Measurements from ENCODE around the gene KDM4E.
A peak's percentile ranks its signal among the peaks of the same experiment; 100 is the strongest.
"Not testable (repeated sequence)": the region's sequence is repeated elsewhere in the genome, so short reads cannot be mapped to it uniquely, and the experiment has no call there.

The KDM4E gene

DNA sequence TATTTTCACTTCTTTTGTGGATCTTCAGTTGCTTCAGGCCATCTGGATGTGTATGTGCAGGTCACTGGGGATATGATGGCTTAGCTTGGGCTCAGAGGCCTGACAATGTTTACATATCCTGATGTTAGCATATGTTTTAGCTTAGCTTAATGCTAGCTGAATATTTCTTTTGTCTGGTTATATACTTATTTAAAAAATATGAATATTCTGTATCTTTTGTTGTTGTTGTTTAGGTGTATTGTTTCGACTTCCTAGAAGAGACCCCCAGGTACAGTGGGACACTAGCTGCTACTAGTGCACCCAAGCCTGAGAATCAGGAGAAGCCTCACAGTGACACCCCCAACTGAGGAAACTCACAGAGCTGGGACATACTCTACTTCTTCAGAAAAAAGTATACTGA is at the start of gene KDM4E:
TSS of gene KDM4E (plus strand) at position 301 of the 400 bp plus-strand sequence. CDS start 300 bp downstream, outside the sequence.
- no peak for DNase-seq (ENCODE audit: low read depth, low spot score)

DNA sequence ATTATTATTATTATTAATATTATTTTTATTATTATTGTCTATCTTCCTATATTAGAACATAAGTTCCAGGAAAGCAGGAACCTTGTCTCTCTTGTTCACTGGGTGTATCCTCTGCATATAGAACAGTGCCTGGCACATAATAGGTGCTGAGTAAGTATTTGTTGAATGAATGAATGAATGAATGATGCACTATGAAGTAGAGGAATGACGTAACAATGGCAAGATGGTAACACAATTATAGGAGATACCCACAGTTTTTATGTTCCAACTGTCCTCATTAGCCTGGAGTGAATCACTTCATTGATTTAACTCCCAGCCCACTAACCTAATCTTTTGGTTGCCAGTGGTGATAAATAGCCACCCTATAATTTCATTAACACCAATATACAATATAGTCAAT is 49.5 kb upstream of the KDM4E start:
- DNase-seq (ENCODE audit: low read depth, low spot score): no peak

DNA sequence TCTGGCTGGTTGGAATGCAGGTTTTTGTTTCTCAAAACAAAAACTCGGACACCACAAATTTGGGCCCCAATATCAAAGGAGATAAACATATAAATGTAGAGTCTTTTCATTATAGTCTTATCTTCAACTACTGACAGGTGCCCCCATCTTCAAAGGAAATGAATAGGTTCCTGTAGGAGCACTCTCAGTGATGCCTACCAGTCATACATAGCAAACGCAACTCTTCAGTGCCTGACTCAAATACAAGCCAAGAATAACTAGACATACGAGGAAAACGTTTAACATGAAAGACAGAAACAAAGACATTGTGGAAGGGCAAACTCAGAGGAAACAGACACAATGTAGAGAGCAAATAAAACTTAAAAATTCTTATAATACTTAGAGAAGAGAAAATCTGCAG is 37.7 kb upstream of the KDM4E start:
- DNase-seq (ENCODE audit: low read depth, low spot score): no peak

DNA sequence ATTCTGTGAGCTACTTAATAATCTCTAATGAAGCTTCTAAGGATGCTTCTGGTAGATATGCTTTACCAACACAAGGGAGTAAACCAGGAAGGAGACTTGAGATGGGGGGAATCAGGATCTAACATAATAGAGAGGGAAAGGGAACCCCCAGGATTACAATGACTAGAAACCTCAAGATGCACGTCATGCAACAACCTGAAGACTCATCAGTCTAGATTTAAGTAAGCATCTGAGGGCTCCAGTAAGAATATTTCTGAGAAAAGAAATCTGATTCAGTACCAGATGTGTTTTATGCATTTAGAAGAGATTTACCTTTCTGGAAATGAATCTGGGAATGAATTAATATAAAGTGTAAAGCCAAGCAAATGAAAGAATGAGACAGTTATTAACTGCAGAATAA is 36.3 kb upstream of the KDM4E start:
- DNase-seq (ENCODE audit: low read depth, low spot score): no peak

GRCh38 chr11:94993400-94993943 is 31.6 kb upstream of the KDM4E start:
- no peak for DNase-seq (ENCODE audit: low read depth, low spot score)

GRCh38 chr11:94997437-94997836 is 27.6 kb upstream of the KDM4E start:
- no peak for DNase-seq (ENCODE audit: low read depth, low spot score)

DNA sequence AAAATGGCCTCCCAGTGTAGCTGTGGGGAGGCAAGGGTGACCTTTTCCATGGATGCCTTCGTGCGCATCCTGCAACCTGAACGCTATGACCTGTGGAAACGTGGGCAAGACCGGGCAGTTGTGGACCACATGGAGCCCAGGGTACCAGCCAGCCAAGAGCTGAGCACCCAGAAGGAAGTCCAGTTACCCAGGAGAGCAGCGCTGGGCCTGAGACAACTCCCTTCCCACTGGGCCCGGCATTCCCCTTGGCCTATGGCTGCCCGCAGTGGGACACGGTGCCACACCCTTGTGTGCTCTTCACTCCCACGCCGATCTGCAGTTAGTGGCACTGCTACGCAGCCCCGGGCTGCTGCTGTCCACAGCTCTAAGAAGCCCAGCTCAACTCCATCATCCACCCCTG is 26.8 kb upstream of the KDM4E start:
- DNase-seq (ENCODE audit: low read depth, low spot score): no peak

DNA sequence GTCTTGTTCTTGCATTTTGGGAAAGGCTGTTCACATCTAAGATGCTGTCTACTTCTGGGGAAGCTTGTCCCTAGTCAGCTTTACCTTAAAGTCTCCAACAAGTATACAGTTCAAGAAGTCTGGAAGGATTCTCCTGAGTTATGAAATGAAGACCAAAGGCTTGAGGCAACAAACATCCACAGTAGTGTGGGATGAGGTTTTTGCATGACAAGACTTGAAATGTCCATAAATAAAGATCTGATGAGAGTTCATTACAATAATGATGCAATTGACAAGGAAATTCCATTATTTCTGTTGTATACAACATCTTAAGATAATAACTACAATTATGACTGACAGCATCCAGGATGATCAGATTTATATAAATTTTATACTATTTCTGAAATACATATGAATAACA is 21.3 kb upstream of the KDM4E start:
- no peak for DNase-seq (ENCODE audit: low read depth, low spot score)

DNA sequence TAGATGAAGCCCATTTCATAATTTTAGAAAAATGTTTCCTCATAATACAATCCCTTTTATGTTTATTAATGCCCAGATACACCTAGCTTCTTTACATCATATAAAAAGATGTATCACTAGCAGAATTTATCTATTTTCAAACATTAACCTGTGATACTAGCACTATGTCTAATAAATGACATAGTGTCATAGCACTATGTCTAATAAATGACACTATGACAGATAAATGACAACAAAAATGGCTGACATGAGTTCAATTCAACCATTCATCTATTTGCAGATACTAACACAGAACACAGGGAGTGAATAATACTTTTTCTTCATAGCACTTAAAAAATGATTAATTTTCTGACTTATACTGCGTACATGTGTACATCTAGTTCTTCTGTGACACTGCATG is 19.4 kb upstream of the KDM4E start:
- no peak for DNase-seq (ENCODE audit: low read depth, low spot score)

GRCh38 chr11:95011376-95011775 is 13.7 kb upstream of the KDM4E start:
- no peak for DNase-seq (ENCODE audit: low read depth, low spot score)

- DNase-seq (ENCODE audit: low read depth, low spot score): no peak
These were observed 10.8 kb upstream of the KDM4E start for GRCh38 chr11:95014184-95014821.

- no peak for DNase-seq (ENCODE audit: low read depth, low spot score)
These were observed 8.9 kb upstream of the KDM4E start for GRCh38 chr11:95016139-95016538.

- not testable (repeated sequence) for DNase-seq (ENCODE audit: low read depth, low spot score)
These were observed 3.6 kb upstream of the KDM4E start for GRCh38 chr11:95021468-95021867.

DNA sequence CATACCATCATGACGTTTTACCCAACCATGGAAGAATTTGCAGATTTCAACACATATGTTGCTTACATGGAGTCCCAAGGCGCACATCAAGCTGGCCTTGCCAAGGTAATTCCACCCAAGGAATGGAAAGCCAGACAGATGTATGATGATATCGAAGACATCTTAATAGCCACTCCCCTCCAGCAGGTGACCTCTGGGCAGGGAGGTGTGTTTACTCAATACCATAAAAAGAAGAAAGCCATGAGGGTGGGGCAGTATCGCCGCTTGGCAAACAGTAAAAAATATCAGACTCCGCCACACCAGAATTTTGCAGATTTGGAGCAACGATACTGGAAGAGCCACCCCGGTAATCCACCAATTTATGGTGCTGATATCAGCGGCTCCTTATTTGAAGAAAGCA is 536 bp downstream of the KDM4E start:
- DNase-seq (ENCODE audit: low read depth, low spot score): not testable (repeated sequence)

DNA sequence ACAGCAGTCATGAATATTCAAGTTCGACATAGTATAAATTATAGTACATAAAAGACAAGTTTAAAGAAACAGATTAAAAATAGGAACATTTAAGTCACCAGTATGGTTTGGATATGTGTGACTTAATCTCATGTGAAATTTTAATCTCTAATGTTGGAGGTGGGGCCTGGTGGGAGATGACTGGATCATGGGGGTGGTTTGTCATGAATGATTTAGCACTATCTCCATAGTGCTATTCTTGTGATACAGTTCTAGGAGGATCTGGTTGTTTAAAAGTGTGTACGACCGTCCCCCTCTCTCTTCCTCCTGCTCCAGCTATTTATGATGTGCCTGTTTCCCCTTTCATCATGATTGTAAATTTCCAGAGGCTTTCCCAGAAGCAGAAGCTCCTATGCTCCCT is 3.3 kb downstream of the KDM4E start:
- no peak for DNase-seq (ENCODE audit: low read depth, low spot score)

- DNase-seq (ENCODE audit: low read depth, low spot score): no peak
These were observed 8.0 kb downstream of the KDM4E start for GRCh38 chr11:95033051-95033450.

- no peak for DNase-seq (ENCODE audit: low read depth, low spot score)
These were observed 10.3 kb downstream of the KDM4E start for GRCh38 chr11:95035316-95035715.

DNA sequence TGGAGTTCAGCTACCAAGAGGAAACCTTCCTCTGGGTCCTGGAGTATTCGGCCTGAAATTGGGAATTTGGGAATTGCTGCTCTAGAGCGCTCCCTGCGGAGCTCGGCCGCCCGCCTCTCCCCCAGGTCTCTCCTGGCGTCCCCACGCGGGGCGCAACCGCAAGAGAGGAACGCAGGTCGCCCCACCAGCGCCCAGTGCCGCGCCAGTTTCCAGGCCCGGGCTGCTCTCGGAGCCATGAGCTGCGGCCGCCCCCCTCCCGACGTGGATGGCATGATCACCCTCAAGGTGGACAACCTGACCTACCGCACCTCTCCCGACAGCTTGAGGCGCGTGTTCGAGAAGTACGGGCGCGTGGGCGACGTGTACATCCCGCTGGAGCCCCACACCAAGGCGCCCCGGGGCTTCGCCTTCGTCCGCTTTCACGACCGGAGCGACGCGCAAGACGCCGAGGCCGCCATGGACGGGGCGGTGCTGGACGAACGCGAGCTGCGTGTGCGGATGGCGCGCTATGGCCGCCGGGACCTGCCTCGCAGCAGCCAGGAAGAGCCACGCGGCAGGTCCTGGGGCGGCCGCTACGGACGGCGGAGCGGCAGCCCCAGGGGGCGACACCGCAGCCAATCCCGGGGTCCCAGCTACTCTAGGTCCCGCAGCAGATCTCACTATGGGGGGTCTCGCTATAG is 12.4 kb downstream of the KDM4E start:
- DNase-seq (ENCODE audit: low read depth, low spot score): peak; percentile 63

DNA sequence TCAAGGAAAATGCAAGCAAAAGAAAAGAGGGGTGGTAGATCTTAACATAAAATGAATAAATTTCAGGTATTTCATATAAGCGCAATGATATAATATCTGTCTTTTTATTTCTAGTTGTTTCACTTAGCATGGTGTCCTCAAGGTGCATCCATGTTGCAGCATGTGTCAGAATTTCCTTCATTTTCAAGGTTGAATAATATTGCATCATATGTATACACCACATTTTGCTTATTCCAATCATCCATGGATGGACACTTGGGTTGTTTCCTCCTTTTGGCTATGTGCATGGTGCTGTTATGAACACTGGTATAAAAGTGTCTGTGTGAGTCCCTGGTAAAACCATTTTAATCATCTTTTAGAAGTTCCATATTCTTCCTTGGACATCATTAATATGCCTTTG is 17.2 kb downstream of the KDM4E start:
- DNase-seq (ENCODE audit: low read depth, low spot score): no peak

- no peak for DNase-seq (ENCODE audit: low read depth, low spot score)
These were observed 17.8 kb downstream of the KDM4E start for GRCh38 chr11:95042906-95043305.

DNA sequence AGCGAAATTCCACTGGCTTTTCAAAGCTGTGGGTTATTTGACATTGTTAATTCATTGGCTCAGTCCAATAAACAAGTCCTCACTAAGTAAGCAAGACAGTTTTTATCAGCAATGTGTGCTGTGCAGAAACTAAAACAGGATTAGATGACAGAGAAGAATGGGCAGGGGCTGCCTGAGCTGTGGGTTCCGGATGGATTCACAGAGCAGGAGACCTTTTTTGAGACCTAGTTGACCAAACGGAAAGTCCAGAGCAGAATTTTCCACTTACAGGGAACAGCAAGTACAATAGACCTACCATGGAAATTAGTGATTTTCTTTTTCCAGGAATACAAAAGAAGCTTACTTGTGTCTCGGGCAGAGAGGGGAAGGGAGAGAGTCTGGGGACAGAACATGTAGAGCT is 19.0 kb downstream of the KDM4E start:
- no peak for DNase-seq (ENCODE audit: low read depth, low spot score)

GRCh38 chr11:95045812-95046211 is 20.8 kb downstream of the KDM4E start:
- no peak for DNase-seq (ENCODE audit: low read depth, low spot score)

- DNase-seq (ENCODE audit: low read depth, low spot score): not testable (repeated sequence)
These were observed 24.1 kb downstream of the KDM4E start, which contains the start of gene KDM4F for GRCh38 chr11:95049122-95049521. TSS of gene KDM4F (plus strand) at chr11:95049422.

All from ELF-1 (cell line).